Activated CD8-positive, alpha-beta memory T cell treated with anti-CD3 and anti-CD28 coated beads, Interleukin-2, amount 50 U/mL, for 4 hours (primary cell): Measurements from ENCODE around the gene CEBPB.
"Not testable (repeated sequence)": the region's sequence is repeated elsewhere in the genome, so short reads cannot be mapped to it uniquely, and the experiment has no call there.

Experiments
- DNase-seq: peaks from one replicate; pipeline ENCODE4 v3.0.0-alpha.2; 2020

Gene CEBPB

GRCh38 chr20:50193836-50194421 is 3.3 kb downstream of the CEBPB start:
- DNase-seq, result no peak

DNA sequence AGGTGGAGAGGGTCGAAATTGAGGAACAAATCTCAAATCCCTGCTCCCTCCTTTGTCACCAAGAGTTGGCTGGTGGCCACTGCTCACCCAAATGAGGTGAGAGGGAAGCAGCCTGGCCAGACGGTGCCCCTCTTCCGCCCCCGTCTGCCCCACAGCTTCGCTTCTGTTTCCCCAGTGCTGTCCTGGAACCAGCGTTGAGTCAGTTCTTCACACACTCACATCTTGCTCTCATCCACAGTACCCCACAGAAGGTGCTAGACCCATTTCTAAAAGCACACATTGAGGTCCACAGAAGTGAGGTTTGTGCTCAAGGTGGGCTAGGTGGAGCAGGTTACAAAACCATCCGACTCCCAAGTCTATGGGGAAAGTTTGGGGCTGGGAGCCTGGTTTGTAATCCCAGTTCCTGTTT is 3.8 kb downstream of the CEBPB start:
- no peak for DNase-seq

- no peak for DNase-seq
Measured at GRCh38 chr20:50194831-50195523, 4.3 kb downstream of the CEBPB start.

- no peak for DNase-seq
Measured at GRCh38 chr20:50195524-50196120, 5.0 kb downstream of the CEBPB start.

GRCh38 chr20:50196248-50196647 is 5.6 kb downstream of the CEBPB start:
- DNase-seq, result no peak

DNA sequence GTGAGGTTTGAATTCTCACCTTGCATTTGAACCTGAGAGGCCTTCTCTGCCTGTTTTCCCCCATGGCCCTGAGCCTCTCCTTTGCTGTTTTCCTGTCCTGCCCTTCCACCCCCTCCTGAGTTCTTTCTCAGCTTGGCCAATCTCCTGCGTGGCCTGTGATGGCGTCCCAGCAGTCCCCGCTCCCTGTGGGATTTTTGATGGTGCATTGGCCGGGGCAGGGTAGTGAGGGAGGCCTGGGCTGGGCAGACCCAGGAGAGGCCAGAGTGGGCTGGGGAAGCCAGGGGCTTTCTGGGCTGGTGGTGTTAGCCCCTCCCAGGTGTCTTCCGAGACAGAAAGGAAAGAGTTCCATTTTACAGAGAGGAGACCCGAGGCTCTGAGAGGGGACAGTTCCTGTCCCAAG is 6.3 kb downstream of the CEBPB start:
- DNase-seq, result no peak

GRCh38 chr20:50197463-50198179 is 7.0 kb downstream of the CEBPB start:
- no peak for DNase-seq

- no peak for DNase-seq
Measured at GRCh38 chr20:50198180-50198666, 7.6 kb downstream of the CEBPB start.

GRCh38 chr20:50198716-50199115 is 8.1 kb downstream of the CEBPB start:
- DNase-seq, result no peak

- no peak for DNase-seq
Measured at GRCh38 chr20:50199703-50200102, 9.1 kb downstream of the CEBPB start.

DNA sequence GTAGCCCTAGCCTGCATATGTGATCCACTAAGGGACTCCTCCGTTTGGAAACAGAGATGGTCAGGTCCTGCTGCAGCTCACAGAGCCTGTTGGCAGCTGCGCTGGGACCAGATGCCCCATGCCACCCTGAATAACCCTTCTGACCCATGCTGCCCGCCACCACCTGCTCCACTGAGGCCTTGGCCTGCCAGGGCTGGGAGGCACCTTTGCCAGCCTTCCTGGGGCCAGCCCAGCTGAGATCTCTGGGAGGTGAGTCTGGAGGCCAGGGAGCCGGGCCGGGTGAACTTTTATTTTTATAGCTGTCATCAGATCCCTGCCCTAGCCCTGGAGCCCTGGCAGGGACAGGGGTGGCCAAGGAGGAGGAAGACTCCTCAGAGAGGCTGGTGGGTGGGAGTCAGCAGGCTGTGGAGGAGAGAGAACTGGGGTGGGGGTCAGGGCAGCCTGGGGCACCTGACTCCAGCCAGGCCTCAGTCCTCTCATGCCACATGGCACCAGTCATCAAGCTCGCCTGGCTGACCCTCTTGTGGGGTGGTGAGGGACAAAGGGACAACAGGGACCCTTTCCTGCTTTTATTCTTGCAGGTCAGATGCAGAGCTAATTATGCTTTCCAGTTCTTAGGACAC is 10.0 kb downstream of the CEBPB start:
- no peak for DNase-seq

DNA sequence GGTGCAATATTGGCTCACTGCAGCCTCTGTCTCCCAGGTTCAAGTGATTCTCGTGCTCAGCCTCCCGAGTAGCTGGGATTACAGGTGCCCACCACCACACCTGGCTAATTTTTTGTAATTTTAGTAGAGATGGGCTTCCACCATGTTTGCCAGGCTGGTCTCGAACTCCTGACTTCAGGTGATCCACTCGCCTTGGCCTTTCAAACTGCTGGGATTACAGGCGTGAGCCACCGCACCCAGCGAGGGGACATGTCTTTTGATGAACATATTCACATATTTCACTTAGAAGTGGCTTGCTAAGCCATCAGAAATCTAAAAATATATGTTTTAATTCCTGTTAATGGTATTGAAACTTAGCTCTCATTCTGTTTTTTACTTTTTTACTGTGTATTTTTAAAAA is 11.1 kb downstream of the CEBPB start:
- DNase-seq, result not testable (repeated sequence)

DNA sequence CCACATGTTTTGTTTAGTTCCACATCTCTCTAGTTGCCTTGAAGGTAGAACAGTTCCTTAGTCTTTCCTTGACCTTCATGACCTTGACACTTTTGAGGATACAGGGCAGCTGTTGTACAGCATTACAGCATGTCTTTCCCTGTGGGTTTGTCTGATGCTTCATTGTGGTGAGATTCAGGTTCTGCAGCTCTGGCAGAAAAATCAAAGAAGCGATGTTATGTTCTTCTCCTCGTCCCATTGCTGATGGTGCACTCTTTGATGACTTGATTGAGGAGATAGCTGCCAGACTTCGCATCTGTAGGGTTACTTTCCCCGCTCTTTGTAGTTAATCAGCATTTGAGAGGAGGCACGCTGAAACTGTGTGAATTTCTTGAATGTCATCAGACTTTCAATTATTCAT is 12.0 kb downstream of the CEBPB start:
- no peak for DNase-seq

- DNase-seq, result no peak
Measured at GRCh38 chr20:50203951-50204937, 13.6 kb downstream of the CEBPB start.

DNA sequence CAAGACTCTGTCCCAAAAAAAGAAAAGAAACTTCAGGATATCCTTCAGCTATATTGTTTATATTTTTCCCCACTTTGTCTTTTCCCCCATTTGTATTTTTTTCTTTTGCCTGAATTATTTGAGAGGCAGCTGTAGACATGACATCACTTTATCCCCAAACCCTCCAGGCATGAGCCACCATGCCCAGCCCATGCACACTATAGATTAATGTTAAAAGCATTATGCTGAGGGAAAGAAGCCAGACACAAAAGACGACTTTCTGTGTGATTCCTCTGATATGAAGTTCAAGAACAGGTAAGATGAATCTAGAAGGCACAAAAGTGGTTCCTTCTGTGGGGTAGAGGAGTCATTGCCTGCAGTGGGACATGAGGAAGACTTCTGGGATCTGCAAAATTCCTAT is 16.4 kb downstream of the CEBPB start:
- no peak for DNase-seq

DNA sequence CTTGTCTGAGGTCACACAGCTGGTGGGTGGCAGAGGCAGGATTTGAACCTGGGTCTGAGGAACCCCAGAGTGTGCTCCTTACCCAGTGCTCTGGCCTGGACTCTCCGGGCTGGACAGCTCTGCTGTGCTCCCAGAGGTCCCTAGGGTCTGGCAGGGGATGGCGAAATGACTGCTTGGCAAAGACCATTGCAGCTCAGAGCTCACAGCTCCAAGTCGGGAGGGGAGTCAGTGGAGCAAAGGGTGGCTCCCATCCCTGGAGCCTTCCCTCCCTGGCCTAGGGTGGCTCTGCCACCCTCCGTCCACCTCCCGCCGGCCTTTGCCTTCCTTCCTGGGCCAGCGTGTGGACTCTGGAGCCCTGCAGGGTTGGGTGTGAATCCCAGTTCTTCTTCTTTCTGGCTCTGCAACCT is 17.5 kb downstream of the CEBPB start:
- no peak for DNase-seq

- DNase-seq, result not testable (repeated sequence)
Measured at GRCh38 chr20:50208815-50209214, 18.2 kb downstream of the CEBPB start.

DNA sequence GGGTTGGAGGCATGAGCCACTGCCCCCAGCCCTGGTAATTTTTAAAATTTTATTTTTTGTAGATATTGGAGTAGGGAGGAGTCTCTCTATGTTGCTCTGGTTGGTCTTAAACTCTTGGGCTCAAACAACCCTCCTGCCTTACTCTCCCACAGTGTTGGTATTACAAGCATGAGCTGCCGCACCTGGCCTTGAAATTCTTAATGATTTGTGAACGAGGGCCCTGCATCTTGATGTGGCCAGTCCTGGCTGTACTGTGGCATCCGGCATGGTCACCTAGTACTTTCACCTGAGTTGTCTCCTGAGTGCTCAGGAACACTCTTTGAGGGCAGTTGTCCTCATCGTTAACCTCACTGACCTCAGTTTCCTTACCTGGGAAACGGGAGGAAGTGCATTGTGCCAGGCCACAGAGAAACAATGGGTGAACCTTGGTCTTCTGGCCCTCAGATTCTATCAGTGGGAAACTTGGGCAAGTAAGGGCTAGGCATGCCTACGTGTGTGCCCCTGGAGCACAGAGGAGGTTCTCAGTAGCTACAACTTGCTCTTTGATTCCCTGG is 19.5 kb downstream of the CEBPB start:
- no peak for DNase-seq

GRCh38 chr20:50211091-50211490 is 20.5 kb downstream of the CEBPB start:
- DNase-seq, result no peak

DNA sequence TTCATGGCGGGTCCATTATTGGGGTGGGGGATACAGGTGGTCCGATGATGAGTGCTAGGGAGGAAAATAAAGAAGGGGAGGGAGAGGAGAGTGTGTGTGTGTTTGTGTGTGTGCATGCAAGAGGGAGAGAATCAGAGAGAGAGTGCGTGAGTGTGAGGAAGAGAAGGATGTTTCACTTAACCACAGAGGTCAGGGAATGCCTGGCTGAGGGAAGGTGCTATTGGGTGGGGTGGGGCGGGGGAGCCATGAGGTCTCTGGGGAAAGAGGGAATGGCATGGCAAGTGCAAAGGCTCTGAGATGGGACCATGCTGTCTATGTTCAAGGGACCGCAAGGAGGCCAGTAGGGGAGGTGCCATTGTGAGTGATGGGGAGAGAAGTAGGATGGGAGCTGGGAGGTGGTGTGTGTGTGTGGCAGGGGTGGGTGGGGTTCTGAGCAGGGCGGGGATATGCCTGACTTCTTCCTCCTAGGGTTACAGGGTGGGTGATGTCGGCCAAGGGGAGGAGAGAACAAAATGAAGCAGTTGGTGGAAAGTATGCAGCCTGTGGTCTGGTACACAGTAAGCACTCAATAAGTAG is 23.0 kb downstream of the CEBPB start:
- DNase-seq, result no peak
